Measurements from ENCODE around the gene TTC28. TPM values are rescaled to one million over a fixed set of nuclear protein-coding genes. Genes with fewer than 3 reads are reported as not detected.

TTC28 gene
- total and polyA plus RNA-seq, 2 donors (not counting 3 experiments of a cell fraction or from before 2014, with no cell fraction given), result 16.5 to 51.1 TPM

DNA sequence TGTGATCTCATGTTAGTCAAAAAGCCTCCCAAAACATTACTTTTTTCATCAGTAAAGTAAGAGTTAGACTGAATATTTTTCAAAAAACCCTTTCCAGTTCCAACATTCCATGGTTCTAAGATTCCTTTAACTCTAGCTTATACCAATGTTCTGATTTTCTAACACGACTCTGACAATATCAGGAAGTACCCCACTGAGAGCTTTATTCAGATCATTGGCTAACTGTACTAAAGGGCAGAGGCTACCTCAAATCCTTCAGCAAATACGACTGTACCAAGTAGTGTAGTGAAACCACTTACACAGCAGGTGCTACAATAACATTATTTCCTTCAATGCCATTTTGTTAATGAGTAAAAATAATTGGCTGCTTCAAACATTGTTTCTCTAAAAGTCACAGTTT, 547.2 kb downstream of the TTC28 start:
- intact Hi-C loops (cut with micrococcal nuclease) (no loop called here), dilution Hi-C loops (cut with MboI; ENCODE audit: extremely low pct_ligation_motif_present, low sequenced_read_pairs) (no loop called here)
- Histone ChIP-seq H2AFZ (ENCODE audit: low read depth, low read length) (no peak overlapping the region), H3K4me3 (replicated peaks in 1 of 3; ENCODE audit: insufficient read depth in 1 of 3, low read depth in 1 of 3, low read length in 3 of 3) (no peak overlapping the region), H3K27me3 (ENCODE audit: control insufficient read depth in 2 of 2, insufficient read depth in 2 of 2, low read length in 2 of 2) (no peaks in the 10 kb centered on the region), H3K9me1 (replicated peaks; ENCODE audit: control insufficient read depth, extremely low read depth, insufficient read depth, low read length) (no peaks in the 10 kb centered on the region), H3K36me3 (ENCODE audit: control insufficient read depth in 2 of 2, extremely low read depth in 1 of 2, insufficient read depth in 2 of 2, low read length in 2 of 2) (no peaks in the 10 kb centered on the region), H4K20me1 (replicated peaks; ENCODE audit: control insufficient read depth, extremely low read depth, insufficient read depth, low read length) (no peaks in the 10 kb centered on the region), H3K9me3 (replicated peaks; ENCODE audit: control insufficient read depth, insufficient read depth, low read length) (no peaks in the 10 kb centered on the region), H3K4me1 (ENCODE audit: control insufficient read depth, extremely low read depth, insufficient read depth, low read length) (no peaks in the 10 kb centered on the region), H3K79me2 (ENCODE audit: control insufficient read depth, insufficient read depth, low read length) (no peaks in the 10 kb centered on the region), H3K4me2 (ENCODE audit: insufficient read depth, low read length) (no peak overlapping the region), H3K9ac (replicated peaks; ENCODE audit: extremely low read depth, insufficient read depth, low read length) (no peak overlapping the region), H3K27ac (ENCODE audit: insufficient read depth, low read depth, low read length) (no peak overlapping the region)
- no TSS peak for BruUV-seq (replicated peaks)
- TF ChIP-seq MAX (IDR thresholded peaks at IDR 0.05; ENCODE audit: insufficient read depth, insufficient read length), result no peak
- FAIRE-seq (no peak), DNase-seq (ENCODE audit: low read depth, low spot score) (no peak)
- ChIA-PET POLR2A (no interaction called here), CTCF (no interaction called here)

DNA sequence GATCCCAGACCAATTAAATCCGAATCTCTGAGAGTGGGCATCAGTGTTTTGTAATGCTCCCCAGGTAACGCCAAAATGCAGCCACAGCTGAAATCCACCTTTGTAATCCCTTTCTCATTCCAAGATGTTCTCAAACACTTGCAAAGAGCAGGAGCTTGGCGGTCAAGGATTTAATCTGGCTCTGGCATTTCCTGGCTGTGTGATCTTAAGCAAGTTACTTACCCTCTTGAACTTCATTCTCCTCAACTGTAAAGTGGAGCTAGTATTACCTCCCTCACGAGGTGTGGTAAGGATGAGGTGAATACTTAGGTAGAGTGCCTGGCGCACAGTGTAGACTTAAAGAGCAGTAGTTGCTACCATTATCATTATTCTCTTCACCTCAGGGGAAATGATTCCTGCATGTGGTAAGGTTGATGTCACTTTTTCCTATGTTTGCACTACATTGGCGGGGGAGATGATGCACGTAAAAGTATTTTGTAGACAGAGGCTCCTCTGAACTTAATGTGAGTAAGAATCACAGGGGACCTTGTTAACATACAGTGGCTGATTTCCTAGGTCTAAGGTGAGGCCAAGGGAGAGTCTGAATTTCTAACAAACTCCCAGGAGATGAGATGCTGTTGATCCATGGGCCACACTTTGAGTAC, 550.2 kb downstream of the TTC28 start:
- no peak for FAIRE-seq
- no TSS peak for BruUV-seq (replicated peaks)
- H3K4me1 ChIP-seq (ENCODE audit: control insufficient read depth, extremely low read depth, insufficient read depth, low read length), result no peaks in the 10 kb centered on the region
- H4K20me1 ChIP-seq (replicated peaks; ENCODE audit: control insufficient read depth, extremely low read depth, insufficient read depth, low read length), result no peaks in the 10 kb centered on the region
- CTCF ChIA-PET, result interaction anchor here (0.8 to 2.4 kb wide), 4 partner anchors 10 to 20 kb away, joined by 3 to 7 read pairs (median 4); no protein-coding TSS in a partner anchor
- H3K27ac ChIP-seq (ENCODE audit: insufficient read depth, low read depth, low read length), result no peak overlapping the region
- no peaks in the 10 kb centered on the region for H3K27me3 ChIP-seq (ENCODE audit: control insufficient read depth in 2 of 2, insufficient read depth in 2 of 2, low read length in 2 of 2)
- H3K36me3 ChIP-seq (ENCODE audit: control insufficient read depth in 2 of 2, extremely low read depth in 1 of 2, insufficient read depth in 2 of 2, low read length in 2 of 2), result no peaks in the 10 kb centered on the region
- POLR2A ChIA-PET, result no interaction called here
- no peaks in the 10 kb centered on the region for H3K9me3 ChIP-seq (replicated peaks; ENCODE audit: control insufficient read depth, insufficient read depth, low read length)
- intact Hi-C loops (cut with micrococcal nuclease), result no loop called here
- TF ChIP-seq JUN (IDR thresholded peaks at IDR 0.05; ENCODE audit: borderline replicate concordance, insufficient read depth, insufficient read length, low read depth), result no peak
- TF ChIP-seq GATA2 (IDR thresholded peaks at IDR 0.05; ENCODE audit: insufficient read depth, insufficient read length, low read depth, low read length), result no peak
- no peak for TF ChIP-seq CTCF (IDR thresholded peaks at IDR 0.05; ENCODE audit: extremely low read depth in 1 of 2, insufficient read depth in 1 of 2, low read depth in 1 of 2, low read length in 2 of 2)
- TF ChIP-seq MAX (IDR thresholded peaks at IDR 0.05; ENCODE audit: insufficient read depth, insufficient read length), result no peak
- H3K4me3 ChIP-seq (replicated peaks in 1 of 3; ENCODE audit: insufficient read depth in 1 of 3, low read depth in 1 of 3, low read length in 3 of 3), result no peak overlapping the region
- H3K9ac ChIP-seq (replicated peaks; ENCODE audit: extremely low read depth, insufficient read depth, low read length), result no peak overlapping the region
- DNase-seq (ENCODE audit: low read depth, low spot score), result no peak
- H3K79me2 ChIP-seq (ENCODE audit: control insufficient read depth, insufficient read depth, low read length), result no peaks in the 10 kb centered on the region
- no peak overlapping the region for H2AFZ ChIP-seq (ENCODE audit: low read depth, low read length)
- no peaks in the 10 kb centered on the region for H3K9me1 ChIP-seq (replicated peaks; ENCODE audit: control insufficient read depth, extremely low read depth, insufficient read depth, low read length)
- H3K4me2 ChIP-seq (ENCODE audit: insufficient read depth, low read length), result no peak overlapping the region
- dilution Hi-C loops (cut with MboI; ENCODE audit: extremely low pct_ligation_motif_present, low sequenced_read_pairs), result no loop called here

Data from endothelial cell of umbilical vein (primary cell).